HL-60 (cell line): ENCODE results near the gene ITSN1.

Experiments used
- POLR2AphosphoS5 ChIP-seq: IDR thresholded peaks from 2 replicates; pipeline ENCODE4 v1.6.1; 2012; ENCODE audit warnings: low read depth
- TF ChIP-seq, protein P1 (sequence below): IDR thresholded peaks from one replicate; pipeline ENCODE4 v1.5.1; 2011; ENCODE audit warnings: low read length, control low read depth, inconsistent platforms; ENCODE audit not compliant: insufficient read depth

GRCh38 chr21:33634254-33634653, 8.0 kb upstream of the ITSN1 start:
- TF ChIP-seq, protein P1, sequence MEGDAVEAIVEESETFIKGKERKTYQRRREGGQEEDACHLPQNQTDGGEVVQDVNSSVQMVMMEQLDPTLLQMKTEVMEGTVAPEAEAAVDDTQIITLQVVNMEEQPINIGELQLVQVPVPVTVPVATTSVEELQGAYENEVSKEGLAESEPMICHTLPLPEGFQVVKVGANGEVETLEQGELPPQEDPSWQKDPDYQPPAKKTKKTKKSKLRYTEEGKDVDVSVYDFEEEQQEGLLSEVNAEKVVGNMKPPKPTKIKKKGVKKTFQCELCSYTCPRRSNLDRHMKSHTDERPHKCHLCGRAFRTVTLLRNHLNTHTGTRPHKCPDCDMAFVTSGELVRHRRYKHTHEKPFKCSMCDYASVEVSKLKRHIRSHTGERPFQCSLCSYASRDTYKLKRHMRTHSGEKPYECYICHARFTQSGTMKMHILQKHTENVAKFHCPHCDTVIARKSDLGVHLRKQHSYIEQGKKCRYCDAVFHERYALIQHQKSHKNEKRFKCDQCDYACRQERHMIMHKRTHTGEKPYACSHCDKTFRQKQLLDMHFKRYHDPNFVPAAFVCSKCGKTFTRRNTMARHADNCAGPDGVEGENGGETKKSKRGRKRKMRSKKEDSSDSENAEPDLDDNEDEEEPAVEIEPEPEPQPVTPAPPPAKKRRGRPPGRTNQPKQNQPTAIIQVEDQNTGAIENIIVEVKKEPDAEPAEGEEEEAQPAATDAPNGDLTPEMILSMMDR: no peak
- no peak for TF ChIP-seq POLR2AphosphoS5
